Measurements from ENCODE around the gene SH3PXD2A.
A peak's percentile ranks its signal among the peaks of the same experiment; 100 is the strongest.

Gene SH3PXD2A

GRCh38 chr10:103836273-103836672 lies 19.1 kb downstream of the SH3PXD2A start:
- WGBS (ENCODE audit: insufficient coverage) = 63% methylated on average over 1 of the region's 1 CpG
- Histone ChIP-seq H3K4me1 (ENCODE audit: control extremely low read depth in 1 of 4, control insufficient read depth in 4 of 4, insufficient read depth in 4 of 4, low read length in 3 of 4) (peaks cover 0 to 39% (median 2%) of the 10 kb centered on the region in 4 experiments), H3K36me3 (ENCODE audit: control insufficient read depth in 4 of 4, insufficient read depth in 4 of 4, low read length in 3 of 4) (no peaks in the 10 kb centered on the region), H3K27me3 (replicated peaks in 2 of 5; ENCODE audit: control insufficient read depth in 4 of 5, insufficient read depth in 5 of 5, low read length in 4 of 5) (no peaks in the 10 kb centered on the region), H3K27ac (ENCODE audit: insufficient read depth in 1 of 2, low read depth in 1 of 2, low read length in 2 of 2, poor library complexity in 1 of 2, severe bottlenecking in 2 of 2) (no peak overlapping the region), H3K4me3 (ENCODE audit: control insufficient read depth in 1 of 7, extremely low read depth in 1 of 7, insufficient read depth in 4 of 7, low read depth in 2 of 7, low read length in 6 of 7) (no peak overlapping the region), H3K9me3 (ENCODE audit: control extremely low read depth in 1 of 5, control insufficient read depth in 4 of 5, insufficient read depth in 2 of 5, low read depth in 1 of 5, low read length in 4 of 5) (peaks cover 0 to 4% (median 0%) of the 10 kb centered on the region in 5 experiments)
- no peak for DNase-seq
- CTCF ChIA-PET = interaction anchor here (0.9 to 1.0 kb wide), 2 partner anchors 8 to 84 kb away, joined by 3 read pairs; no protein-coding TSS in a partner anchor
- POLR2A ChIA-PET = no interaction called here

- peak in 2 of 3 donors; percentile 18 to 21 for DNase-seq
- 94% methylated on average over 18 of the region's 20 CpGs for WGBS (ENCODE audit: insufficient coverage)
- H3K27me3 ChIP-seq (replicated peaks in 2 of 5; ENCODE audit: control insufficient read depth in 4 of 5, insufficient read depth in 5 of 5, low read length in 4 of 5) = no peaks in the 10 kb centered on the region
- ChIA-PET CTCF (interaction anchor here (0.9 to 2.5 kb wide), 5 partner anchors 13 to 125 kb away, joined by 3 to 9 read pairs (median 6); no protein-coding TSS in a partner anchor), POLR2A (no interaction called here)
- peaks cover 0 to 4% (median 0%) of the 10 kb centered on the region in 5 experiments for H3K9me3 ChIP-seq (ENCODE audit: control extremely low read depth in 1 of 5, control insufficient read depth in 4 of 5, insufficient read depth in 2 of 5, low read depth in 1 of 5, low read length in 4 of 5)
- no peak overlapping the region for H3K27ac ChIP-seq (ENCODE audit: insufficient read depth in 1 of 2, low read depth in 1 of 2, low read length in 2 of 2, poor library complexity in 1 of 2, severe bottlenecking in 2 of 2)
- H3K4me3 ChIP-seq (ENCODE audit: control insufficient read depth in 1 of 7, extremely low read depth in 1 of 7, insufficient read depth in 4 of 7, low read depth in 2 of 7, low read length in 6 of 7) = no peak overlapping the region
- peaks cover 0 to 34% (median under 1%) of the 10 kb centered on the region in 4 experiments for H3K4me1 ChIP-seq (ENCODE audit: control extremely low read depth in 1 of 4, control insufficient read depth in 4 of 4, insufficient read depth in 4 of 4, low read length in 3 of 4)
- no peaks in the 10 kb centered on the region for H3K36me3 ChIP-seq (ENCODE audit: control insufficient read depth in 4 of 4, insufficient read depth in 4 of 4, low read length in 3 of 4)
These were observed 20.0 kb downstream of the SH3PXD2A start for GRCh38 chr10:103835096-103836050.

GRCh38 chr10:103834436-103835095 lies 20.8 kb downstream of the SH3PXD2A start:
- CTCF ChIA-PET = interaction anchor here (1.2 to 2.5 kb wide), 5 partner anchors 14 to 124 kb away, joined by 3 to 9 read pairs (median 6); no protein-coding TSS in a partner anchor

GRCh38 chr10:103833731-103834365 lies 21.5 kb downstream of the SH3PXD2A start:
- H3K4me3 ChIP-seq (ENCODE audit: control insufficient read depth in 1 of 7, extremely low read depth in 1 of 7, insufficient read depth in 4 of 7, low read depth in 2 of 7, low read length in 6 of 7) = no peak overlapping the region
- peaks cover 0 to 4% (median 0%) of the 10 kb centered on the region in 5 experiments for H3K9me3 ChIP-seq (ENCODE audit: control extremely low read depth in 1 of 5, control insufficient read depth in 4 of 5, insufficient read depth in 2 of 5, low read depth in 1 of 5, low read length in 4 of 5)
- CTCF ChIA-PET = interaction anchor here (1.2 to 2.5 kb wide), 3 partner anchors 15 to 120 kb away, joined by 3 to 9 read pairs (median 6); no protein-coding TSS in a partner anchor
- POLR2A ChIA-PET = no interaction called here
- no peaks in the 10 kb centered on the region for H3K36me3 ChIP-seq (ENCODE audit: control insufficient read depth in 4 of 4, insufficient read depth in 4 of 4, low read length in 3 of 4)
- DNase-seq = no peak
- H3K27ac ChIP-seq (ENCODE audit: insufficient read depth in 1 of 2, low read depth in 1 of 2, low read length in 2 of 2, poor library complexity in 1 of 2, severe bottlenecking in 2 of 2) = no peak overlapping the region
- 100% methylated on average over 3 of the region's 5 CpGs for WGBS (ENCODE audit: insufficient coverage)
- H3K27me3 ChIP-seq (replicated peaks in 2 of 5; ENCODE audit: control insufficient read depth in 4 of 5, insufficient read depth in 5 of 5, low read length in 4 of 5) = no peaks in the 10 kb centered on the region
- H3K4me1 ChIP-seq (ENCODE audit: control extremely low read depth in 1 of 4, control insufficient read depth in 4 of 4, insufficient read depth in 4 of 4, low read length in 3 of 4) = peaks cover 0 to 31% (median 0%) of the 10 kb centered on the region in 4 experiments

More at GRCh38 chr10:103834436-103835095, 20.8 kb downstream of the SH3PXD2A start:
- Histone ChIP-seq H3K27me3 (replicated peaks in 2 of 5; ENCODE audit: control insufficient read depth in 4 of 5, insufficient read depth in 5 of 5, low read length in 4 of 5) (no peaks in the 10 kb centered on the region), H3K9me3 (ENCODE audit: control extremely low read depth in 1 of 5, control insufficient read depth in 4 of 5, insufficient read depth in 2 of 5, low read depth in 1 of 5, low read length in 4 of 5) (peaks cover 0 to 4% (median 0%) of the 10 kb centered on the region in 5 experiments), H3K27ac (ENCODE audit: insufficient read depth in 1 of 2, low read depth in 1 of 2, low read length in 2 of 2, poor library complexity in 1 of 2, severe bottlenecking in 2 of 2) (no peak overlapping the region), H3K4me3 (ENCODE audit: control insufficient read depth in 1 of 7, extremely low read depth in 1 of 7, insufficient read depth in 4 of 7, low read depth in 2 of 7, low read length in 6 of 7) (no peak overlapping the region), H3K36me3 (ENCODE audit: control insufficient read depth in 4 of 4, insufficient read depth in 4 of 4, low read length in 3 of 4) (no peaks in the 10 kb centered on the region), H3K4me1 (ENCODE audit: control extremely low read depth in 1 of 4, control insufficient read depth in 4 of 4, insufficient read depth in 4 of 4, low read length in 3 of 4) (peaks cover 0 to 31% (median 0%) of the 10 kb centered on the region in 4 experiments)
- DNase-seq = no peak
- WGBS (ENCODE audit: insufficient coverage) = 97% methylated on average over 4 of the region's 5 CpGs
- POLR2A ChIA-PET = no interaction called here

GRCh38 chr10:103832806-103833205 lies 22.6 kb downstream of the SH3PXD2A start:
- ChIA-PET POLR2A (interaction anchor here (0.7 kb wide), 1 partner anchor 10 kb away, joined by 4 read pairs; no protein-coding TSS in a partner anchor), CTCF (interaction anchor here (0.7 kb wide), 1 partner anchor 1288 kb away, joined by 3 read pairs; no protein-coding TSS in a partner anchor)
- H3K4me1 ChIP-seq (ENCODE audit: control extremely low read depth in 1 of 4, control insufficient read depth in 4 of 4, insufficient read depth in 4 of 4, low read length in 3 of 4) = peaks cover 0 to 31% (median 0%) of the 10 kb centered on the region in 4 experiments
- no peak overlapping the region for H3K27ac ChIP-seq (ENCODE audit: insufficient read depth in 1 of 2, low read depth in 1 of 2, low read length in 2 of 2, poor library complexity in 1 of 2, severe bottlenecking in 2 of 2)
- H3K9me3 ChIP-seq (ENCODE audit: control extremely low read depth in 1 of 5, control insufficient read depth in 4 of 5, insufficient read depth in 2 of 5, low read depth in 1 of 5, low read length in 4 of 5) = peaks cover 0 to 4% (median 0%) of the 10 kb centered on the region in 5 experiments
- H3K36me3 ChIP-seq (ENCODE audit: control insufficient read depth in 4 of 4, insufficient read depth in 4 of 4, low read length in 3 of 4) = no peaks in the 10 kb centered on the region
- H3K27me3 ChIP-seq (replicated peaks in 2 of 5; ENCODE audit: control insufficient read depth in 4 of 5, insufficient read depth in 5 of 5, low read length in 4 of 5) = no peaks in the 10 kb centered on the region
- DNase-seq = no peak
- no CpG with 5 or more reads among the region's 2 CpGs for WGBS (ENCODE audit: insufficient coverage)
- H3K4me3 ChIP-seq (ENCODE audit: control insufficient read depth in 1 of 7, extremely low read depth in 1 of 7, insufficient read depth in 4 of 7, low read depth in 2 of 7, low read length in 6 of 7) = no peak overlapping the region

GRCh38 chr10:103829838-103830465 lies 25.4 kb downstream of the SH3PXD2A start:
- CTCF ChIA-PET = no interaction called here

More at GRCh38 chr10:103829838-103830465, 25.4 kb downstream of the SH3PXD2A start:
- WGBS (ENCODE audit: insufficient coverage) = 93% methylated on average over 3 of the region's 5 CpGs
- POLR2A ChIA-PET = no interaction called here
- Histone ChIP-seq H3K4me3 (ENCODE audit: control insufficient read depth in 1 of 7, extremely low read depth in 1 of 7, insufficient read depth in 4 of 7, low read depth in 2 of 7, low read length in 6 of 7) (no peak overlapping the region), H3K27ac (ENCODE audit: insufficient read depth in 1 of 2, low read depth in 1 of 2, low read length in 2 of 2, poor library complexity in 1 of 2, severe bottlenecking in 2 of 2) (no peak overlapping the region), H3K4me1 (ENCODE audit: control extremely low read depth in 1 of 4, control insufficient read depth in 4 of 4, insufficient read depth in 4 of 4, low read length in 3 of 4) (peaks cover 0 to 17% (median 0%) of the 10 kb centered on the region in 4 experiments), H3K9me3 (ENCODE audit: control extremely low read depth in 1 of 5, control insufficient read depth in 4 of 5, insufficient read depth in 2 of 5, low read depth in 1 of 5, low read length in 4 of 5) (peaks cover 0 to 4% (median 0%) of the 10 kb centered on the region in 5 experiments), H3K27me3 (replicated peaks in 2 of 5; ENCODE audit: control insufficient read depth in 4 of 5, insufficient read depth in 5 of 5, low read length in 4 of 5) (no peaks in the 10 kb centered on the region), H3K36me3 (ENCODE audit: control insufficient read depth in 4 of 4, insufficient read depth in 4 of 4, low read length in 3 of 4) (no peaks in the 10 kb centered on the region)
- DNase-seq = no peak

Measured in common myeloid progenitor, CD34-positive (primary cell).